NCI-H510A treated with DMSO at 0.1 percent for 48 hours (cell line): ENCODE results near the gene JAG1.

ENCODE experiments used
- DNase-seq: peaks from one replicate; lab custom pipeline; 2025; lab: John Stamatoyannopoulos, UW

JAG1 gene

GRCh38 chr20:10673842-10674683 lies at the start of gene JAG1:
Gene JAG1 (minus strand): TSS chr20:10673999. CDS start chr20:10673530, 469 bp downstream.
- DNase-seq, result peak; percentile 97

GRCh38 chr20:10721976-10722375 lies 48.2 kb upstream of the JAG1 start:
- no peak for DNase-seq

DNA sequence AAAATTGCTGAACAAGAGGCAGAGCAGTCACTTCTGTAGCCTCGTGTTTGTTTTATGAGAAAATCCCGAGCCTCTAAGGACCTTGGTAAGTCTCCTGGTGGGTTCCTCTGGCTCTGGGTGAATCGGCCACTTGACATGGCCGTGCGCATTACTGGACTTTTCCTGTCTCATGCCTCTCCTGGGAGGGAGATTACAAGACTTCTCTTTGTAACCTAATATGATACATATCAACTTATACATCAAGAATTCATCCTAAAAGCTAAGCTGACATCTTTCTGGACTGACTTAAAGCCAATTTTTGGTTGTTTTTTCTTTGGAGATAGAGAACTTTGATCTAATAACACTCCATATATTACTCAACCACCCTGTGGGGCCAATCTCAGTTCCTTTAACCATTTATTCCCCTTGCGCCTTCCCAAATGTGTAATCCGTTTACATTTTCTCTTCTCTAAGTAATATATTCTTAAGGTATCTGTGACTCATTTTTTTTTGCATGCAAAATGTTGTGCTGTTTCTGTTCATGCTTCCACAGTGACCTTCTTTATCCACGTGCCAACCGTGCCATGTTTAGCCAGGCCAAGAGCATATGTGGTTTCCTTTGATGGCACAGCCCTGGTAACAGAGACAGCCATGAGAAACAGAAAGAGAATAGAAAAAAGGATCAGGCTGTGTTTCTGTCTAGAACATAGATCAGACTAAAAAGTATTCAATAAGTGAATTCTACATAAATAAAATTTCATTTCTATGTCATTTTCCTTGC lies 47.5 kb upstream of the JAG1 start:
- DNase-seq, result no peak

GRCh38 chr20:10720565-10720964 lies 46.8 kb upstream of the JAG1 start:
- DNase-seq, result no peak

DNA sequence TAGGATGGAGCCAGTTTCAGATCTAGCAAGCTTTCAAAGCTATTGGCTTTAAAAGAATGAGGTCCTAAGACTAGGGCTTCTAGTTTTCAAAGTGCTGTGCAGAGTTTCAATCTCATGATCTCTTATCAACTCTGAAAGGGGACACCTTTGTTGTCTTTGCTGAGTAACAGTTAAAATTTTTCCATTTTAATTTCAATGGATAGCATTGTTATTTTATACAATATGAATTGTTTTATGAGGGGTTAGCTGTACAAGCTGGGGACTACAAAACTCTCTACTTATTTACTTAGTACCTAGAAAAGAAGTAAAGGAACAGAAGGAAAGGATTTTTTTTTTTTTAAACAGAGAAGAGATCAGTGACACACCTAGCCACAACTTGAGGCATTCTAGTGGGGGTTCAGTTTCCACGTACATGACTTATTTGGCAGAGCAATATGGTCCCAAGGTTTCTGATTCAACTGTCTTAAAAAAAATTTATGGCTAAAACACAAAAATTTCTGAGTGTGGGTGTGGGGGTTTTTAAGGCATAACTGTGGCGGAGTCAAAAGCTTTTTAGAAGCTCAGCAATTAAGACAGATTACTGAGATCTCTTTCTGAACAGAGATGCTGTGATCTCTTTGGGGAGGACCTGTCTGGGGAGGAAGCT lies 46.1 kb upstream of the JAG1 start:
- no peak for DNase-seq

- no peak for DNase-seq
Observed at GRCh38 chr20:10718661-10719060, 44.9 kb upstream of the JAG1 start.

DNA sequence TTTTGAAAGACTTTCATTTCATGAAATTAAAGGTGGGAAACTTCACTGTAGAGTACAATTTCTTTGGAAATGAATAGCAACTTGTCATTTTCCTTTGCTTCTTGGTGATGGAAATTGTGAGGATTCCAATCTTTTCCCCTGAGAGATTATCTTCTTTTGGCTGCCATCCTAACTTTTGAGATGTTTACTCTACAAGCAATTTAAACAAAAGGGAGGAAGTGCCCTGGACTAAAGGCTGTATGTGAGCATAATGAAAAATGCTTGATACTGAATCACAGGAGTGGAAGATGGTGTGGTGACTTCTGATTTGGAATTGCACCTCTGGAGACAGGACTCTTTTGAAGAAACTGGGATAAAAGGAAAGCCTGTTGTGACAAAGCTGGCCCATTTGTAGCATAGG lies 43.1 kb upstream of the JAG1 start:
- DNase-seq, result peak; percentile 14

DNA sequence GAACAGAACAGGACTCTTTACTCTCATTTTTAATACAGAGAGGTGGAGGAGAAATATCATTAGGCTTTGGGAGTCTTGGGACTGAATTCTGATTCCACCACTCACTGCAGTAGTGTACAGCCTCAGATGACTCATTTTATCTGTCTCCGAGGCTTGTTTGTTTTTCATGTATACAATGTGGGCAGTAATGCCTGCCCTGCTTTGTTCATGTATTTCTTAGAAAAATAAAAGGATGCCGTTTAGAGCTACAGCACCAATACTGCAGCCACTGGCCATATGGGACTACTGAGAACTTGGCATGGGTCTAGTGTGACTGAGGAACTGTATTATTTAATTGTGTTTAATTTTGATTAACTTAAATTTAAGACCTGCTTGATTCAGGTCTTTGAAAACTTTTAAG lies 41.2 kb upstream of the JAG1 start:
- no peak for DNase-seq

GRCh38 chr20:10714236-10714975 lies 40.6 kb upstream of the JAG1 start:
- DNase-seq, result no peak

DNA sequence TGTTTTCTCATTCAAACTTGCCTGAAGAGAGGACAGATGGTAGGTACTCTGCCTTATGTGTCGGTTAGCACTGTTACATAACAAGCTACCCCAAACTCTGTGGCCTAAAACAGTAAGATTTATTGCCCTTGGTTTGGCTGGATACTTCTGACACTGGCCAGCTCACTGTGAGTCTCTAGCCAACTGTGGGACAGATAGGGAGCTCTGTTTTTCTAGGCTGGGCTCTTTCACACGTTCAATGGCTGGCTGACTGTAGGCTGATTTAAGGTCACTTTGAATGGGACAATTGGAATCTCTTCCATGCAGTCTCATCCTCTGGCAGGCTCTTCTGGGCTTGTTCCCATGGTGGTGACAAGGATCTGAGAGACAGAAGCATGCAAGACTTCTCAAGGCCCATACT lies 39.4 kb upstream of the JAG1 start:
- DNase-seq, result no peak

DNA sequence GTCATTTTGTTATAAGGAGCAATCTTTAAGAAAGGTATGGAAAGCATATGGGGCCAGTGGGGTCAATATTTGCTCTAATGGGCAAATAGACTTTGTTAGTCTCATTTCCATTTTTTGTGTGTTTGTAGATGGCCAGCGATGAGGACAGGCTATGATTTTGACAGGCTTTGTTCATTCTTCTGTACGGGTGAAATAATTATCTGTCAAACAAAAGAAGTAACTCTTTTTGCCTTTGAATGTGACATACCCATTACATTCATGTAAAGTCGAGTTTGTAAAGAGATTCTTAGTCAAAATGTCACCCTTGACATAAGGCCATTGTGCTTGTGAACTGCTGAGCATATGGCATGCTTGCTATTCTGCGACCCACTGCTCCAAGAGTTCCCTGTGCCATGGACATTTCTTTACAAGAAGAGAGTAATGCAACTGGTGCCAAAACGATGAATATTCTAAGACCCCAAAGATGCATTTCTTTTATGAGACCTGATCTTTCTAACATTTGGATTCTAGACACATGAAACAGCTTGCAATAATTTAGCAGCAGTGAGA lies 38.2 kb upstream of the JAG1 start:
- DNase-seq, result no peak

- no peak for DNase-seq
Observed at GRCh38 chr20:10710991-10711775, 37.4 kb upstream of the JAG1 start.

GRCh38 chr20:10709916-10710315 lies 36.1 kb upstream of the JAG1 start:
- no peak for DNase-seq

DNA sequence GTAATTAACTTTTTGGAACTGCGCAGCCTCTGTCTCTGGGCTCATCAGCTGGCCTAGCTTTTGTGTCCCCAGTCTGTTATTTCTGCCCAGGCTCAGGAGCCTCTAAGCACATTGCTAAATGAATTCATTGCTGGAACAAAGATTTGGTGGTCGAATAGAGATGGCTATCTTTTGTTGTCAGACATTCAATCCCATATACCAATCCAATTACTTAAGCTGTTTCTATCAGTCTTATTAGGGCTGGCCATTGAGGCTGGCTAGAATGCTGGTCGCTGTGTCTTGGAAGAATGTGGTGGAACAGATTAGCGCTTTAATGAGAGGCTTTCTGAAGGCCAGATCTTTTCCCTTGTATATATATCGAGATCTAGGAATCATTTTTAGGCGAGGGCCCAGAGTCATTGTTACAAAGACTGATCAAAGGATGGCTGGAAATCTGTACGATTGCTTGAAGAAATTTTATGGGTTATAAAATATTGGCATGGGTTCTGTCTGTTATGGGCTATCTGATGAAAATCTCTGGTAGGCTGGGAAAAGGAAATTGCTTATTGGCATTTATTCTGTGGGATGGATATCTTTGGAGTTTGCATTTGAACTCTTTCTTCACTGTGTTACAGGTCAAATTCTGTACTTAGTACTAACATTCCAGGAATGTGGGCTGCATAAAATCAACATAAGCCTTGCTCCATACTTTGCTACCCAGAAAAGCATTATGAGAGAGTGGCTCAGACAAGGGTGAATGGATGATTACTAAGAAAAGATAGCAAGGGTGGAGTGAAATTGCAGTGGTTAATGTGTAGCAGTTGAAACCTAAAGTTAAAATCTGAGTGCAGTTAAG lies 34.8 kb upstream of the JAG1 start:
- DNase-seq, result no peak

- DNase-seq, result no peak
Observed at GRCh38 chr20:10707791-10708190, 34.0 kb upstream of the JAG1 start.

GRCh38 chr20:10707068-10707467 lies 33.3 kb upstream of the JAG1 start:
- DNase-seq, result no peak

DNA sequence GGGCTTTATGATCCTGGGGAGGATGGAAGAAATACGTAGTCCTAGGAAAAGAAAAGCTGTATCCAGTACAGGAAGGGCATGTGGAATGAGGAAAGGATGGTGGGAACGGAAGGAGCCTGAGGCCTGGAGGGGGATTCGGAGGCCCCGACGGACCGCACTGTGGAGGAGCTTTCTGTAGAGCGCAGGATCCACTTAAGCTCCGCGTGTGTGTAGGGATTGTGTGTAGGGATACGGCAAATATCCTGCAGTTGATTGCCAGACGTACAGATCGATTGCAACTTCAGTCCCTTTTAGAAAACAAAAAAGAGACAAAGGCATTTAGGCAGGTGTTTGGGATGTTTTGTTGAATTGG lies 32.6 kb upstream of the JAG1 start:
- no peak for DNase-seq

DNA sequence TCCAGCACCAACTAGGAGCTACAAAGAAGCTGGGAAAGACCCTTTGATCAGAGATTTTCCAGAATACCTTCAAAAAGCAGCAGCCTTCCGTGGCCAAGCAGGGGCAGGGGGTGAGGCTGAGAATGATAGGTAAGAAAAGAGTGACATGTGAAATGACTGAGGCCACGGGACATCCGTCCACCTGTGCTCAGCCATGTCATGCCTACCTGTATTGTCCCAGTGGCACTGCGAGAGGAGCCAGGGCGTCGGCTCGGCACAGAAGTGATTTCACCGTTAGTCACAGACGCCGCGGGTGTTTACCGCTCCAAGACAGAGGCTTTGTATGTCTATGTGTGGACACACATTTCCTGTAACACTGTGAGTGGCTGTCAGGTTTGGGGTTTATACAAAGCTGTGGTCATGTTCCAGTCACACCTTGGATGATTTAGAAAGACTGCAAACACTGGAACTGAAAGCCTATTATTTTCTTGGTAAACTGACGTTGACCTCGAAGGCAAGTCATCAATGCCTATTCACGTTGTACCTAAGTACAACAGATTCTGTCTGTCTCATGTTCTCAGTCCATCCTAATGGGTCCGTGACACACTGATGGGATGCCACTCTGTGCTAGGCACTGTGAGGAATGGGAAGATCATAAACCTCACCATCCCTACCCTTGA lies 32.1 kb upstream of the JAG1 start:
- no peak for DNase-seq

DNA sequence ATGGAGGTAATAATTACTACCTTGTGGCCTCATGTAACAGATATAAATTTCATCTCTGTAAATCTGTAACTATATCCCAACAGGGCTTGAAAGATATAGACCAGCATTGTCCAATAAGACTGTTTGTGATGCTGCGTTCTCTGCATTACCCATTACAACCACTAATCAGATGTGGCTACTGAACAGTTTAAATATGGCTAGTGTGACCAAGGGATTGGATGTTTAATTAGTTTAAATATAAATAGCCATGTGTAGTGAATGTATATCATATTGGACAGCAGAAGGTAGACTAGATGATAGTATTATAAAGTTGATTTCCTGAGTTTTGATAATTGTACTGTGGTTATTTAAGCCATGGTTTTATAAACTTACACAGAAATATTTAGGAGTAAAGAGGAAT lies 27.8 kb upstream of the JAG1 start:
- no peak for DNase-seq

- no peak for DNase-seq
Observed at GRCh38 chr20:10699941-10700340, 26.1 kb upstream of the JAG1 start.
